Left ventricle myocardium superior (tissue), 1 donor: ENCODE results near the gene COL16A1. TPM values are rescaled to one million over a fixed set of nuclear protein-coding genes. Genes with fewer than 3 reads are reported as not detected.
"Not testable (repeated sequence)": the region's sequence is repeated elsewhere in the genome, so short reads cannot be mapped to it uniquely, and the experiment has no call there.

Source experiments
- ATAC-seq: fragments of 200-7000 bp; cut with Tn5 transposase; one replicate; pipeline ENCODE4 v1.9.1; 2020; ENCODE audit warnings: mild to moderate bottlenecking, moderate library complexity
- DNase-seq: peaks from one replicate; pipeline ENCODE4 v3.0.0-alpha.2; 2020
- intact Hi-C: fragments of 100-400 bp; cut with micrococcal nuclease; formaldehyde crosslinking; loops from one replicate; pipeline ENCODE4 v1.11.0; 2022
- total RNA-seq: library from RNA; stranded (reverse); fragmentation: NEBNext Ultra II Directional; extraction: Animal tissue kit (Norgen Biotek cat#: 25700); gene quantifications from one replicate; pipeline ENCODE4 v1.2.1, GENCODE V29; 2021
- donor health status: DM: no; HTN: yes; CAD: no; lungs with severe emphysema.

COL16A1 gene
- total RNA-seq, 1 donor from 2014 or later = 16.1 TPM

DNA sequence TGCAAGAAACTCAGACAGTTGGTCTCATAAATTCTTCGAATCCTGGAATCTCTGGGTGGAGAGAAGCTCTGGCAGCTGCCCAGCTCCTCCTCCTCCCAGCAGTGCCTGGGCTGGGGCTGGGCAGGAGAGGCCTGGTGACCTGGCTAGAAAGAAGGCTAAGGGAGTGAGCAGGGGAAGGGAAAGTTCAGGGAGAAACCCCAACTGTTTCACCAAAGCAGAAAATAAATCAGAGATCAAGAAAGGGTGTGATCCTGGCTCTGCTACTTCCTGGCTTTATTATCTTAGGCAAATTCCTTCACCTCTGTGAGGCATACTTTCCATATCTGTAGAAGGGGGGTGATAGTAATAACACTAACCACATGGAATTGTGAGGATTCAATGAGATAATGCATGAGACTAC lies 8.8 kb upstream of the COL16A1 start:
- no peak for ATAC-seq
- intact Hi-C loops = loop anchor here (5.0 kb wide), 1 partner anchor 40 kb away; no protein-coding TSS in a partner anchor
- peak; percentile 70 for DNase-seq

DNA sequence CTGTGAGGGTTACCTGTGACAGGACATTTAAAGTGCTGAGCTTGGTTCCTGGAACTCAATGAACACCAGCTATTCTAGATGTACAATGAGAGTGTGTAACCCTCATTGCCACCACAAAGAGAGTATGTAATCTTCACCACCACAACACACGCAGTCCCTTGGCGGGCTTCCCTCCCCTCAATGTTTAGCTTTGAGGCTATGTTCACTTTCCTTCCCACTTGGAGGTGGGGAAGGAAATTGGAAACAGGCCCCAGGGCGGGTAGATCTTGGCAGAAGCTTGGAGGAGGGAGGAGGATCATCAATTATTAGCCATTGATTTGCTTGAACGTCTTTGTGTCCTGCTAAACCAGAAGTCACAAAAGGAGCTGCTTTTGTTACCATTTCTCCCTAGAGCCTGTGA lies 8.3 kb upstream of the COL16A1 start:
- ATAC-seq (no peak), DNase-seq (no peak)
- intact Hi-C loops = loop anchor here (5.0 kb wide), 1 partner anchor 40 kb away; no protein-coding TSS in a partner anchor

DNA sequence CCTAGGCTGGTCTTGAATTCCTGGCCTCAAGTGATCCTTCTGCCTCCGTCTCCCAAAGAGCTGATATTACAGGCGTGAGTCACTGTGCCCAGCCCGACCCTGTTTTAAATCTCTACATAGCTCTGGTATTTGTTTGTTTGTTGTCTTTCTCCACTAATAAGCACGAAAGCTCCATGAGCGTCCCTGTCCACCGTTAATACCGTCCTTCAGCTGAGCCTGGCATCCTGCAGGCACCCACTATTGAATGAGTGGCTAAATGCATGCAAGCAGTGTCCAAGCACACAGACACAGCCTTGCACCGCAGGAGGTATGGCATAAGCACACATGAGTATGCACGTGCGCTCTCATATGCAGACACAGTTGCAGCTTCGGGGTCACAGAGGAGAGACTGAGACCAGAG lies 4.5 kb upstream of the COL16A1 start:
- DNase-seq (no peak), ATAC-seq (no peak)
- intact Hi-C loops = no loop called here

DNA sequence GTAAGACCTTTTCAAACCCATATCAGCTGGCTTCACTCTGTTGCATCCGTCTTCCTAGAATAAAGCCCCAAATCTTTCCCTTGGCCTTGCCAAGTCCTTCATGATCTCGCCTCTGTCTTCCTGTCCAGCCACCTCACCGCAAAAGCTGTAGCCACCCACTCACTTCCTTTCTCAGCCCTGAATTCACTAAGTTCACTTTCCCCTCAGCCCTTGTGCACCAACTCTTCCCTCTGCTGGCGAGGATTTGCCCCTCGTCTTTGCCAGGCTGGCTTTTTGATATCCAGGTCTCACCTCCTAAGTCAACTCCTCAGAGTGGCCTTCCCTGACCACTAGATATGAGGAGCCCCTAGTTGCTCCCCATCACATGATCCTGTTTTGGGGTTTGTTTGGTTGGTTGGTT lies 3.9 kb upstream of the COL16A1 start:
- intact Hi-C loops = no loop called here
- no peak for ATAC-seq
- no peak for DNase-seq

DNA sequence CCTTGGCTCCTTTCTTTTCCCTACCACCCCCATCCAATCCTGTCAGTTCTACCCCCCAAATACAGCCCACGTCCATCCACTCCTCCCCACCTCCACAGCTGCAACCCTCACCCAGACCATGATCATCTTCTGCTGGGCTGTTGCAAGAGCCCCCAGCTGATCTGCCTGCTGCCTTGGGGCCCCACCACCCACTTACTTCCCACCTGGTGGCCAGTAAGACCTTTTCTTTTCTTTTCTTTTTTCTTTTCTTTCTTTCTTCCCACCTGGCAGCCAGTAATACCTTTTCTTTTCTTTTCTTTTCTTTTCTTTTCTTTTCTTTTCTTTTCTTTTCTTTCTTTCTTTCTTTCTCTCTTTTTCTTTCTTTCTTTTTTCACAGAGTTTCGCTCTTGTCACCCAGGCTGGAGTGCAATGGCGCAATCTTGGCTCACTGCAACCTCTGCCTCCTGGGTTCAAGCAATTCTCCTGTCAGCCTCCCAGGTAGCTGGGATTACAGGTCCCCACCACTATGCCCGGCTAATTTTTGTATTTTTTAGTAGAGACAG lies 3.3 kb upstream of the COL16A1 start:
- ATAC-seq, DNase-seq, intact Hi-C loops: not testable (repeated sequence)

DNA sequence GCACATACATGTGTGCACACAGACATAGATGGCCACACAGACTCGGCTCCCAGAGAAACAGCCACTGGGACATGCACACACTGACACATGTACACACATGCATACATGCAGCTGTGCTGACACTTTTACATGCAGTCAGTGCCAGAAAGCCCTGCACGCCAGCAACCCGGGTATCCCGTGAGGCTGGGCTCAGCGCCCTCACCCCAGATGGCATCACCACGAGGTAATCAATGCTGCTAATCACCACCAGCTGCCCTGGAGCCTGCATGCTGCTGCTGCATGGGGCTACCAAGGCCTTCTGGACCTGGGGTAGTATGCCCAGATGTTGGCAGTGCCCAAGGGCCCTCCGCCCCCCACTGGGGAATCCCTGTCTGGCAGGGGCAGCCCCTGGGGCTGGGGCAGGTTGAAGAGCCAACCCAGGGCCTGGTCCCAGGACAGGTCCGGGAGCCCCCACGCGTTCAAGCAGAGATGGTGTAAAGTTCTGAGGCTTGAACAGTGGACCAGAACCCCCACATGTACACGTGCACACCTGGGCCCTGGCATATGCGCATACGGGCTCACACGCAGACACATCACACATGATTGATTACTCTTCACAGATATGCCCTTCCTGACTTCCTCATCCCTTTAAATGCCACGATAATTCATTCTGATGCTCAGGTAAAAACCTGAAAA lies 2.7 kb upstream of the COL16A1 start:
- intact Hi-C loops = no loop called here
- DNase-seq (no peak), ATAC-seq (no peak)

DNA sequence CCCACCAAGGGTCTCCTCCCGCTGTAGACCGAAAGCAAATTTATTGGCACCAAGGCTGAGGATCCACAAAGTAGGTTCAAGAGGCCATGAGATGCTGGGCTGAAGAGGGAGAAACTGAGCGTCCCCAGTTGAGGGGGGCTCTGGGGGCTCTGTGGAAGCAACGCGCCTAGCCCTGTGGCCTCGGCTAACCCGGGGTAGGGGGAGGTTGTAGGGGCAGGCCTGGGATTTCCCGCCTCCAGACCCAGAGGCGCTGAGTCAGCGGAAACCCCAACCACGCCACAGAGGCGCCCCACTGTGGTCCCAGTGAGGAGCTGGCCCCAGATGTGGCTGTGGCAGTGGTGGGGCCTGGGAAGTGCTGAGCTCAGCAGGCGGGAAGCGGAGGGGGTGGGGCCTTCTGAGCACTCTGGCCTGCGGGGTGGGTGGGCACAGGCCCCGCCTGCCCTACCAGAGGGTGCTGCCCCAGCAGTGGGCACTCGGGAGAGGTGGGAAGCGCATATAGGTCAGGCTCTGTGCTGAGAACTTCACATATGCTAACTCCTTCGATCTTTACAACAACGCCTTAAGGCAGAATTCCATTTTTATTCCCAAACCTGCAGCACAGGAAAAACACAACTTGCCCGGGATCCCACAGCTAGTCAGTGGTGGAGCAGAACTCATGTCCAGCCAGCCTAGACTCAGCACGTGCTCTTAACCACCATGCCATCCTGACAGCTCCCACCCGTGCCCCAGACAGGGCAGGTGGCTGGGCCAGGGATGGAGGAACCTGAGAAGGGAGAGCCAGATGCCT lies 1.5 kb upstream of the COL16A1 start:
- ATAC-seq = peak; percentile 34
- intact Hi-C loops = no loop called here
- DNase-seq = peak; percentile 71

DNA sequence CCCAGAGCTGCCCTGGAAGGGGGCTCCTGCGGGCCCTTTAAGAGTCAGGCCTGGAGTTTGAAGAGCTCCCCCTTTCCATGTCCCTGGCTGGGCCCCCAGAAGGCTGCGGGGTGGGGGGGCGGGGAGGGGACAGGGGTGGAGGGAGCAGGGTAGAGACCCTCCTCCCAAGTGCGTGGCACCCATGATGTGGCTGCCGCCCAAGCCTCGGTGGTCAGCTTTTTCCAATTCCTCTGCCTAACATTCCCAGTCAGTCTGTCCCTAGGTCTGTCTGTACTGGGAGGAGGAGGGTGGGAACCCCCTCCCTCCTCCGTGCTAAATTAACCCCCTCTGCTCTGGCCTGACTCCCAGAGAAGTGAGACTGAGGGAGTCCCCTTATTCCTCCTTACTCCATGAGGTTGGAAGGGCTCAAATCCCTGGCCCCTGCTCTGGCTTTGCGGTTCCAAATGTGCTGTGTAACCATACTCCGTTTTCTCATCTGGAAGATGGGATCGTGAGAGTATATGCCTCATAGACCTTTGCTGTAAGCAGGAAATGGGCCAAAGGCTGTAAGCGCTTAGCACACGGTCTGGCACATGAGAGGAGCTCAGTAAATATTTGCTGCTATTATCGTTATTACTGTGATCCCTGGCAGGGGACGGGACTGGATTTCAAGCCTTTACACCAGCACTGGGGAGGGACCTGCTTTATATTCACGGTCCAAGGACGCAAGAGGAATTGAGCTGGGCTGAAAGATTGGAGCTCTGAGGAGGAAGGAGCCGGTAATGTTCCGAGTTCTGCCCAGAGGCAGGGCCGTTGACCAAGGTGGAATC lies 658 bp upstream of the COL16A1 start:
- intact Hi-C loops = no loop called here
- DNase-seq (no peak), ATAC-seq (peak; percentile 23)

DNA sequence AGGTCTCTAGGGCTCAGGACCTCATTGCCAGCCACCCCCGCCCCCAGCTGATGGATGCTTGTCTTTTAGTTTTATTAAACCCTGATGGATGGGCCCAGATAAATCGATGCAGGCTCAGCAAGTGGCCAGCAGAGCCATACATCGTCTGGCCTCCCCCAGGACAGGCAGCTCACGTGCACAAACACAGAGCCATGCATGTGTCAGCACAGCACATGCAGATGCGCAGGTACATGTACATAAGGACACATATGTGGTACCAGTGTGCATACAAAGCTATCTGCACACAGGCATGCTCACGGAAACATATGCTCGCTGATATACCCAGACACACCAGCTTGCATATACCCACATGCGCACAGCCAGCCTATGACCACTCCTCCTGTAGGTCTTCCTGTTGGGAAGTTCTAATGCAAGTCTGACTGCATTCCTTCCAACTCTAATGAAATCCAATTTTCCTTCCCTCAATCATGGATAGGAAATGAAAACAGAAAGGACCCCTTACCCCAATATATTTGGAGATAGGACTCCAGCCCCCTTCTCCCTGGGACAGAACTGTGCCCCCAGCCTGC lies 897 bp downstream of the COL16A1 start:
- intact Hi-C loops = no loop called here
- DNase-seq (peak; percentile 22), ATAC-seq (no peak)

DNA sequence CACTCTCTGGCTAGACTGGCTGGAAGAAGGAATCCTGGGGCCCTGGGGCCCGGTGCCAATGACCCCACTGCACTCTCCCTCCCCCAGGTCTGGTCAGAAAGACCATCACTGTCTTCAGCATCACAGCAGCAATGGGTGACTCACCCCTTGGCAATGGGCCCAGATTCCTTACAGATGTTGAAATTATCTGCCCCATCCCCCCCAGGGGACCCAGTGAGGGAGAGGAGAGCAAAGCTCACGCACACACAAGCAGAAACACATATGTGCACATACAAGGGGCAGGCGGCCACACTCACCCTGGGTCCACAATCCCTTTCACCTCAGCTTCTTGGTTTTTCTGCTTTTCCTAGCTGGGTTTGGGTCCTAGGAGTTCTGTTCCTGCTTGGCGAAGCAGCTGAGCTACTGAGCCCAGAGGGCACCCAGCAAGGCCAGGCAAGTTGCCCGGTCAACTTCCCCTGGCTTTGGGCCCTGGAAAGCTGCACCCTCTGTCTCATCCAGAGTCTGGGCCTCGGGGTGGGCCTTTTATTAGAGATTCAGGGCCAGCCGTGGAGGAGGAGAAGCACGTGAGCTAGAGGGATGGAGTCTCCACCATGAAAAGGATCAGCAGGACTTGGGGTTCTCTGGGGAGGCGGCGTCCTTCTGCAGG lies 2.6 kb downstream of the COL16A1 start:
- ATAC-seq = peak; percentile 69
- intact Hi-C loops = no loop called here

DNA sequence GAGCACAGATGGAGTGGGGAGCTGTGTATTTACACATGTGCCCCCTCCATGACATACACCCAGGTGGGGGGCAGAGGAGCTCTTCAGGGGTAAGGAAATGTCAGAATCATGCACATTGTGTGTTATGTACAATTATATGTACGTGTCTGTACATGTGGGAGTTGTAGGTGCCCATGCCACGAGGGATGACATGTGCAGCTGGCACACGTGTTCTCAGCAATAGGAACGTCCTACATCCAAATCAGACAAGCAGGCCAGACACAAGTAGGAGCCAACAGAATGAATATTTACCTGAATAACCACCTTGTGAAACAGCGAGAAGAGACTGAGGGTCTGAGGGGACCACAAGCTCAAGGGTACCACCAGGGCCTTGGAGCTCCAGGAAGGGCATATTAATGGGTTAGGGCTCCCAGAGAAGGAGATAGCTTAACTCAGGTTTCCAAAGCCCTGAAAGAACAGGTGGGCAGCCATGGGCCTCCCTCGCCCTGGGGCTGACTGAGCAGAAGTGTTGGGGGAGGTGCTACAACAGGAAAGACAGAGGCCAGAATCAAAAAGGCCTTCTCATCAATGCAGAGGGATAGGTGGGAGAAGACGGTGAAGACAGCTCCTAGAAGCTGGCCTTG lies 3.2 kb downstream of the COL16A1 start:
- intact Hi-C loops = no loop called here
- no peak for ATAC-seq
- DNase-seq = no peak

More for the DNA sequence above, 2.6 kb downstream of the COL16A1 start:
- DNase-seq = peak; percentile 89

DNA sequence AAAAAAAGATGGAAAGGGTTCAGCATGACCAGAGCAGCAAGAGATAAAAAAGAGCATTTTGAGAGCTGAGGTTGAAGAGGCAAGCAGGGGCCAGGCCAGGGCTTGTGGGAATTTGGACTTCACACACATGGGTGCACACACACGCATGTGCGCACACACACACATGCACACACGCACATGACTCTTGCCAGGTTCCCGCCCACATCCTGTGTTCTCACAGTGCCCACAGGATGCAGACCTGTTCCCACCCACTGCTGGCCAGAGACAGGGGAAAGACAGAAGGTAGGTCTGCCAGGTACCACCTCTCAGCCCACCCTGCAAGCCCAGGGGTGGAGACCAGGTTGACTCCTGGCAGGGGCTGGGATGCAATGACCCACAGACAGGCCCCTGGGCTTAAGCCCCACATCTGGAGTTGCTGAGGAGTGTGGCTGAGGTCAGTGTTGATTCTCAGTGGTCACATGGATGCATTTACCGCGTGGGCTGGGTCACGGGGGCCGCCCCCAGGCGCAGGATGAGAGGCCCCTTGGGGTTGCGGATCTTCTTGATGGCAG lies 4.4 kb downstream of the COL16A1 start:
- intact Hi-C loops = no loop called here
- DNase-seq (peak; percentile 35), ATAC-seq (no peak)

DNA sequence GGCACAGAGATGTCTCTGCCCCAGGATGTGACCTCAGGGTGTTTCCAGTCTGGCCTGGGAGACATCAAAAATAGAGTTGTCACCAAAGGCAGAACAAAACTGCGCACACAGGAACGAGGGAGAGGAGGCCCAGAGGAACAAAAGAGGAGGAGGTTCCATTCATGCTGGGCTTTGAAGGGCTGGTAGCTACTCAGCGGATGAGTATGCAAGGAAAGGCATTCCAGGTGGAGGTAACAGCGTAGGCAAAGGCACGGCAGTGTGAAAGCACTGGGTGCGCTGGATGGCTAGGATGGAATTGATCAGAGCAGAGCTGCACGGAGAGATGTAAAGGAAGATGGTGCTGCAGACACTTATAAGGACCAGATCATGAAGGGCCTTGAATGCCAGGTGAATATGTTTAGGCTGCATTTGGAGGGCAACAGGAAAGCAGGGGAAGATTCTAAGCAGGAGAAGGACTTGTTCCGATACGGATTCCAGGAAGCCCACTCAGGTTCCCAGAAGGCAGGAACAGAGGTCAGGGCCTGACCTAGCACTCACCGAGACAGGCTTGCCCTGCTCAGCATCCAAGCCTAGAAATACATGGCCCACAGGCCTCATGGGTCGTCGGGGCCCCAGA lies 6.3 kb downstream of the COL16A1 start:
- DNase-seq = no peak
- no peak for ATAC-seq
- intact Hi-C loops = no loop called here

DNA sequence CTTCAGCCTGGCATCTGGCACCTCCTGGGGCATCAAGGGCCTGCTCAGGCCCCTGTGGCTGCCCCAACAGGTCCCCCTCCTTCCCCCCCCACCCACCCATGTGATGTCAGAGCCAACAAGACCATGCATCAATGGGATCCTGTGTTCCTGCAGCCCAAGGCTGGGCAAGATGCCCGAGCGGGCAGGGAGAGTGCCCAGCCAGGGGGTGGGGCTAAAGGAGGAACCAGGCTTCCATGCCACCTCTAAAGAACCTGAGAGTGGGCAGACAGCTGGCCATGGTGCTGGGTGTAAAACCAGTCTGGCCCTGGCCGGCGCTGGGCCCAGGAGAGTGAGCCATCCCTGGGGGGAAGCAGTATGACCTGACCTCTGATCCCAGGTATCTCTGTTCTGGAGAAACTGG lies 7.6 kb downstream of the COL16A1 start:
- ATAC-seq (peak; percentile 54), DNase-seq (peak; percentile 62)
- intact Hi-C loops = no loop called here

DNA sequence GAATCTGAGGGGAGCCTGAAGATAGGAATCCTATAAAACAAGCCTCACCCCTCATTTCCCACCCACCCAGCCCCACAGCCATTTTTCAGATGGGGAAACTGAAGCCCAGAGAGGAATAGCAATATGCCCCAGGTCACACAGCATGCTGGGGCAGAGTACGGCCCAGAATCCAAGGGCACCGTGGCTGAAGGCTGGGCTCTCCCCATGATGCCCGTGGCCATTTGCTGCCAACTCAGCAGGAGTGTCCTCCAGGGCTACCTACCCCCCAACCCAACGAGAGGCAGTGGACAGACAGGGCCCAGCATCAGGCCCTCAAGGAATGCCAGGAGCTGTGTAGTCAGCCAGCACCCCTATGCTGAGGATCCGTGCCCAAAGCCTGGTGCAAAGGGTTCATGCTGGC lies 8.5 kb downstream of the COL16A1 start:
- intact Hi-C loops = no loop called here
- DNase-seq (no peak), ATAC-seq (no peak)

DNA sequence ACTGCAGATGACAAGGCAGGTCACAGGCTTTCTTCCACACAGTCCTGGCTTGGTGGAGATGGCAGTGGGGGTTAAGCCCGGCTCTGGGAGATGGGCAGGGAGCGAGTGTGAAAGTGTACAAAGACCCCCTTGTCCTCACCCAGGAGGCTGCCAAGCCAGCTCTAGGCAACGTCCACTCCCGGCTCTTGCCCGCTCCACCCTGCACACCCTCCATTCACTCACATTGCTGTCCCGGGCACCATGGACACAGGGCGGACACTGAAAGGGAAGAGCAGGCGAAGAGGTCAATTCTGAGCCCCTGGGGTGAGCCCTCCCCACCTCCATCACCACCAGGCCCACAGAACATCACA lies 8.9 kb downstream of the COL16A1 start:
- DNase-seq (no peak), ATAC-seq (peak; percentile 26)
- intact Hi-C loops = no loop called here

DNA sequence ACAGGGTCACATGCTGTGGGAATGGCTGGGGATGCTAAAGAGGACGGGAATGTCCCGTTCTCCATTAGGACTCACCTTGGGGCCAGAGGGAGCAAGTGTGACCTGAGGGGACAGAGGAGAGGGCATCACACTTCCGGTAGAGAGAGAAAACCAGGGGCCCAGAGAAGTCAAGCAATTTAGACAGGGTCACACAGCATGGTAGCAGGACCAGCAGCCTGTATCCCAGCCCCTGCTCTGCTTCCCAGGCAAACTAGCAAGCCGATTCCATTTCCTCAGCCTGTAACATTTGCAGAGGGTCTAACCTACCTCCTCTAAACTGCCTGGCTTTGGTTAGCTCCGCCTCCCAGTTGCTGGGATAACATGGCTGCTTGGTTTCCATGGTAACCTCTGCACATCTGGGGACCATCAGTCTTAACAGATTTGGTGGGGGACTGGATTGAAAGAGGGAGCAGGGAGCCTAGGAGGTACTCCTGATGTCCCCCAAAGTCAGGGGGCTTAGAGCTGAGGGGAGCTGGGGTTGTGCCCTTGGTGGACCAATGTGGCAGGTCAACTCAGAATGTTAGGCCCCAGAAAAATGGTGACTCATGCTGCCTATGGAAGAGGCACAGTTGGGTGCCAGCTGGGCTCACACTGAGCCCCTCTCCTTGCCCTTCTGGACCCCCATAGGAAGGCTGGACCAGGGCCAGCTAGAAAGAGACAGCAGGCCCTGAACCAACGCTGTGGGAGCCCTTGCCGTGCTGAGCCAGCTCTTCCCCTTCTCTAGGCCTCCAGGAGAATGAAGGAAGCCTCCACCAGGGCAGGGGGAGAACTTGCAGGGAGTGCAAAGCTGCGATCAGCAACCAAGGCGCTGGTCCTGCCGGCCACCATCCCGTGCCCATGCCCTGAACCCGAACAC lies 9.5 kb downstream of the COL16A1 start:
- DNase-seq = no peak
- intact Hi-C loops = no loop called here

More for the DNA sequence above, 9.5 kb downstream of the COL16A1 start:
- no peak for ATAC-seq
